SK-N-SH (cell line): ENCODE measurements around the gene MYO3A. TPM values are rescaled to one million over a fixed set of nuclear protein-coding genes. Genes with fewer than 3 reads are reported as not detected.

Experiments
- CTCF ChIA-PET: fragments of 300-600, 350-600 bp; formaldehyde crosslinking; extraction: SDS; loops from one replicate; lab custom pipeline; 2021; lab: Yijun Ruan, JAX
- POLR2A ChIA-PET: fragments of 350-600 bp; sonication (Branson Sonifier 250); formaldehyde crosslinking; extraction: SDS; loops from one replicate; lab custom pipeline; 2020; ENCODE audit warnings: antibody characterized with exemption, inconsistent platforms; lab: Yijun Ruan, JAX
- DNase-seq: peaks from one replicate; pipeline ENCODE4 v3.0.0; 2012
- H2AFZ ChIP-seq: fragments of 200-600 bp; sonication (generic); 2 replicates; pipeline ENCODE4 v1.8.1; 2016; ENCODE audit warnings: antibody characterized with exemption, mild to moderate bottlenecking, low read depth
- H3F3A ChIP-seq: fragments of 200-600 bp; sonication (generic); replicated peaks from 2 replicates; pipeline ENCODE3; 2016; ENCODE audit warnings: antibody characterized with exemption, mild to moderate bottlenecking; ENCODE audit not compliant: insufficient read depth
- H3K27ac ChIP-seq, 2 experiments: fragments of 200-500 bp in 1 of 2; fragments of 200-600 bp in 1 of 2; sonication (Bioruptor generic) in 1 of 2; sonication (generic), shearing (Covaris generic) in 1 of 2; 2 replicates each; pipeline versions ENCODE4 v1.5.1 to v1.6.1; 2014 to 2016; ENCODE audit warnings: low read depth in 2 of 2, inconsistent platforms in 1 of 2, low read length in 1 of 2, mild to moderate bottlenecking in 1 of 2, mixed read lengths in 1 of 2
- H3K27me3 ChIP-seq: fragments of 200-600 bp; sonication (generic), shearing (Covaris generic); 2 replicates; pipeline ENCODE4 v1.6.1; 2016; ENCODE audit warnings: mixed run types; ENCODE audit not compliant: insufficient read depth
- H3K36me3 ChIP-seq, 2 experiments: fragments of 200-500 bp in 1 of 2; fragments of 200-600 bp in 1 of 2; sonication (Bioruptor generic) in 1 of 2; sonication (generic) in 1 of 2; replicated peaks in 1 of 2; 2 replicates each; pipeline versions ENCODE3 to v1.5.1; 2014 to 2016; ENCODE audit warnings: low read length in 1 of 2, mild to moderate bottlenecking in 1 of 2; ENCODE audit not compliant: insufficient read depth in 2 of 2, control insufficient read depth in 1 of 2
- H3K4me1 ChIP-seq, 2 experiments: fragments of 200-500 bp in 1 of 2; fragments of 200-600 bp in 1 of 2; sonication (Bioruptor generic) in 1 of 2; sonication (generic), shearing (Covaris generic) in 1 of 2; 2 replicates each; pipeline versions ENCODE4 v1.5.1 to v1.6.1; 2014 to 2016; ENCODE audit warnings: low read depth in 1 of 2, low read length in 1 of 2, mixed run types in 1 of 2; ENCODE audit not compliant: insufficient read depth in 2 of 2, control insufficient read depth in 1 of 2
- H3K4me2 ChIP-seq: fragments of 200-600 bp; sonication (generic), shearing (Covaris generic); 2 replicates; pipeline ENCODE4 v1.6.1; 2017; ENCODE audit warnings: mixed run types
- H3K4me3 ChIP-seq, 2 experiments: fragments of 200-500 bp in 1 of 2; fragments of 200-600 bp in 1 of 2; sonication (Bioruptor generic) in 1 of 2; sonication (generic), shearing (Covaris generic) in 1 of 2; 2 replicates each; pipeline versions ENCODE4 v1.5.1 to v1.8.1; 2014 to 2016; ENCODE audit warnings: low read depth in 2 of 2, inconsistent platforms in 1 of 2, low read length in 1 of 2, mild to moderate bottlenecking in 1 of 2, mixed read lengths in 1 of 2, moderate library complexity in 1 of 2
- H3K79me2 ChIP-seq: fragments of 200-600 bp; sonication (generic); 2 replicates; pipeline ENCODE4 v1.8.1; 2017; ENCODE audit warnings: mild to moderate bottlenecking; ENCODE audit not compliant: insufficient read depth
- H3K9ac ChIP-seq: fragments of 200-600 bp; sonication (generic); 2 replicates; pipeline ENCODE4 v1.6.1; 2017; ENCODE audit warnings: mixed run types
- H3K9me2 ChIP-seq: fragments of 200-600 bp; sonication (generic); 2 replicates; pipeline ENCODE4 v1.6.1; 2017; ENCODE audit warnings: mixed run types
- H3K9me3 ChIP-seq: fragments of 200-600 bp; sonication (generic); 2 replicates; pipeline ENCODE4 v1.6.1; 2017; ENCODE audit warnings: mixed run types, mild to moderate bottlenecking, moderate library complexity
- H4K20me1 ChIP-seq: fragments of 200-600 bp; sonication (generic); 2 replicates; pipeline ENCODE4 v1.6.1; 2017; ENCODE audit warnings: mild to moderate bottlenecking, mixed run types; ENCODE audit not compliant: insufficient read depth
- CHD2 ChIP-seq: fragments of 150-350 bp; IDR thresholded peaks from 2 replicates; pipeline ENCODE4 v1.6.1; 2018; ENCODE audit warnings: low read length; ENCODE audit not compliant: partially characterized antibody
- ELF1 ChIP-seq: IDR thresholded peaks from 2 replicates; pipeline ENCODE4 v1.4.0; 2012
- EP300 ChIP-seq, 2 experiments: IDR thresholded peaks; 2 replicates each; pipeline versions ENCODE4 v1.4.0 to v1.6.1; 2012; ENCODE audit warnings: borderline replicate concordance in 1 of 2, low read depth in 1 of 2, low read length in 1 of 2
- EZH2phosphoT487 ChIP-seq: fragments of 200-600 bp; sonication (generic); IDR thresholded peaks from 2 replicates; pipeline ENCODE4 v1.6.1; 2017; ENCODE audit warnings: low read depth, mixed run types, mild to moderate bottlenecking, antibody characterized with exemption, moderate library complexity, borderline replicate concordance
- FOSL2 ChIP-seq: IDR thresholded peaks from 2 replicates; pipeline ENCODE4 v1.4.0; 2012; ENCODE audit warnings: low read depth, mild to moderate bottlenecking, moderate library complexity, borderline replicate concordance
- FOXM1 ChIP-seq: IDR thresholded peaks from 2 replicates; pipeline ENCODE4 v1.4.0; 2012; ENCODE audit warnings: low read depth, mild to moderate bottlenecking
- GATA2 ChIP-seq: sonication (generic); formaldehyde crosslinking; IDR thresholded peaks from 2 replicates; pipeline ENCODE4 v1.5.0; 2020; ENCODE audit warnings: mild to moderate bottlenecking, missing genetic modification reagents
- MXI1 ChIP-seq: IDR thresholded peaks from 2 replicates; pipeline ENCODE4 v1.6.1; 2012; ENCODE audit warnings: mild to moderate bottlenecking, low read depth, low read length, improper control_type of control experiment
- NFIC ChIP-seq: IDR thresholded peaks from 2 replicates; pipeline ENCODE4 v1.4.0; 2012; ENCODE audit warnings: borderline replicate concordance
- NRF1 ChIP-seq: IDR thresholded peaks from 2 replicates; pipeline ENCODE4 v1.6.1; 2012; ENCODE audit warnings: low read depth, mild to moderate bottlenecking, low read length
- POLR2AphosphoS5 ChIP-seq: IDR thresholded peaks from 2 replicates; pipeline ENCODE4 v1.6.1; 2012; ENCODE audit warnings: low read depth, low read length
- RAD21 ChIP-seq: IDR thresholded peaks from 2 replicates; pipeline ENCODE4 v1.6.1; 2012; ENCODE audit warnings: mild to moderate bottlenecking, low read length
- SMC3 ChIP-seq: IDR thresholded peaks from 2 replicates; pipeline ENCODE4 v1.6.1; 2012; ENCODE audit warnings: low read depth, low read length, improper control_type of control experiment
- TEAD4 ChIP-seq: IDR thresholded peaks from 2 replicates; pipeline ENCODE4 v1.4.0; 2012; ENCODE audit warnings: mild to moderate bottlenecking, borderline replicate concordance; ENCODE audit not compliant: insufficient read depth
- WGBS: methylation state at CpG from one replicate; pipeline ENCODE4 v1.1.6; 2017; ENCODE audit warnings: low lambda C conversion rate; 5-methylcytosine and 5-hydroxymethylcytosine counted together
- polyA plus RNA-seq, 3 experiments: library from polyadenylated mRNA; depleted of rRNA; stranded (reverse); fragments of >200 nt; gene quantifications; 2 replicates each; pipeline ENCODE4 v1.2.3, GENCODE V29; 2012
- TF ChIP-seq, protein P1 (sequence below): IDR thresholded peaks from 2 replicates; pipeline ENCODE4 v1.4.0; 2012; ENCODE audit warnings: low read depth, borderline replicate concordance
- TF ChIP-seq, protein P2 (sequence below): IDR thresholded peaks from 2 replicates; pipeline ENCODE4 v1.4.0; 2012; ENCODE audit warnings: low read depth, borderline replicate concordance
- TF ChIP-seq, protein P3 (sequence below): fragments of 200-600 bp; sonication (generic); IDR thresholded peaks from 2 replicates; pipeline ENCODE4 v1.6.1; 2017; ENCODE audit warnings: antibody characterized with exemption, mild to moderate bottlenecking, moderate library complexity
- TF ChIP-seq, protein P4 (sequence below): IDR thresholded peaks from 2 replicates; pipeline ENCODE4; 2012

MYO3A gene
- polyA plus RNA-seq, 1 of the 3 experiments (the other 2 are of a cell fraction) = not detected

DNA sequence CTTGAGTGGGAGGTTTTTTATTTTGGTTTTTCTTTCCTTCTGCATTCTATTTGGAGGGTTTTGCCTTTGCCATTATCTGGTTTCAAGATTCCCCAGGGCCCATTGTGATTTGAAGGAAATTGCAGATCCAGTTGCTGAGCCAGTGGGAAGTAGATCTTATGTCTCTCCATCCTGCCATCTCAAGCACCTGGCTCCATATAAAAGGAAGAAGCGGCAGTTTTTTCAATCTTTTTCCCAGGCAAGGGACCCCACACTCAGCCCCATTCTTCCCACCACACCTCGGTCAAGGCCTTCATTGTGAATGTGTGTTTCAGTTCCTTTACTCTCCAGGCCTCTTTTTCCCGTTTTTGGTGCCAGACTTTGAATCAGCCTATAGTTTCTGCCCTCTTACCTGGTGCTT, 95.8 kb downstream of the MYO3A start:
- CTCF ChIA-PET = no interaction called here
- WGBS = 6% methylated on average over 3 of the region's 3 CpGs
- no peaks in the 10 kb centered on the region for H3K4me1 ChIP-seq

DNA sequence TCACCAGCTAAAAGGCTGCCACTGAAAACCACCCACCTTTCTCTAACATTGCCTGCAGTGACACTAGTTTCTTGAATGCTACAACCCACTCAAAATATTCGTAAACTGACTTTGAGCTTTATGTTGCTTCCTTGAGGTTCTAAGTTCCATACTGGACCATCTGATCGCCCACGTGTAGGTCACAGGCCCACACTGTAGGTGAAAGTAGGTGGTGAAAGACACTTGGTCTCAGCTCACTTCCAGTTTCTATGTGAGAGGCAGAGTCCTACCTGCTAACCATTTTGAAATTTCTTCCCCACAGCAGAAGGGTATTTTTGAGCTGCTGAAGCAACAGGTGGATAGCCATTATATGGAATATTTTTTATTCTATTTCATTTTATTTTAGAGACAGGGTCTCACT, 97.3 kb downstream of the MYO3A start:
- ChIA-PET CTCF (interaction anchor here (1.0 kb wide), 1 partner anchor 156 kb away, joined by 3 read pairs; no protein-coding TSS in a partner anchor), POLR2A (no interaction called here)
- Histone ChIP-seq H3K4me2 (no peak overlapping the region), H3K79me2 (no peaks in the 10 kb centered on the region), H3K9me2 (no peaks in the 10 kb centered on the region), H3K9me3 (no peaks in the 10 kb centered on the region), H3K36me3 (no peaks in the 10 kb centered on the region), H3K9ac (no peak overlapping the region), H3K4me1 (no peaks in the 10 kb centered on the region), H4K20me1 (no peaks in the 10 kb centered on the region), H2AFZ (no peak overlapping the region), H3K27me3 (no peaks in the 10 kb centered on the region), H3K4me3 (no peak overlapping the region), H3F3A (no peaks in the 10 kb centered on the region), H3K27ac (no peak overlapping the region)
- TF ChIP-seq EP300 (IDR thresholded peaks at IDR 0.05; ENCODE audit: borderline replicate concordance in 1 of 2, low read depth in 1 of 2, low read length in 1 of 2) (no peak), MXI1 (no peak), TEAD4 (no peak), FOSL2 (no peak), EZH2phosphoT487 (no peak), NFIC (no peak)
- TF ChIP-seq, protein P1, sequence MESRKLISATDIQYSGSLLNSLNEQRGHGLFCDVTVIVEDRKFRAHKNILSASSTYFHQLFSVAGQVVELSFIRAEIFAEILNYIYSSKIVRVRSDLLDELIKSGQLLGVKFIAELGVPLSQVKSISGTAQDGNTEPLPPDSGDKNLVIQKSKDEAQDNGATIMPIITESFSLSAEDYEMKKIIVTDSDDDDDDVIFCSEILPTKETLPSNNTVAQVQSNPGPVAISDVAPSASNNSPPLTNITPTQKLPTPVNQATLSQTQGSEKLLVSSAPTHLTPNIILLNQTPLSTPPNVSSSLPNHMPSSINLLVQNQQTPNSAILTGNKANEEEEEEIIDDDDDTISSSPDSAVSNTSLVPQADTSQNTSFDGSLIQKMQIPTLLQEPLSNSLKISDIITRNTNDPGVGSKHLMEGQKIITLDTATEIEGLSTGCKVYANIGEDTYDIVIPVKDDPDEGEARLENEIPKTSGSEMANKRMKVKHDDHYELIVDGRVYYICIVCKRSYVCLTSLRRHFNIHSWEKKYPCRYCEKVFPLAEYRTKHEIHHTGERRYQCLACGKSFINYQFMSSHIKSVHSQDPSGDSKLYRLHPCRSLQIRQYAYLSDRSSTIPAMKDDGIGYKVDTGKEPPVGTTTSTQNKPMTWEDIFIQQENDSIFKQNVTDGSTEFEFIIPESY = no peak
- TF ChIP-seq, protein P2, sequence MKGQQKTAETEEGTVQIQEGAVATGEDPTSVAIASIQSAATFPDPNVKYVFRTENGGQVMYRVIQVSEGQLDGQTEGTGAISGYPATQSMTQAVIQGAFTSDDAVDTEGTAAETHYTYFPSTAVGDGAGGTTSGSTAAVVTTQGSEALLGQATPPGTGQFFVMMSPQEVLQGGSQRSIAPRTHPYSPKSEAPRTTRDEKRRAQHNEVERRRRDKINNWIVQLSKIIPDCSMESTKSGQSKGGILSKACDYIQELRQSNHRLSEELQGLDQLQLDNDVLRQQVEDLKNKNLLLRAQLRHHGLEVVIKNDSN = no peak
- TF ChIP-seq, protein P3, sequence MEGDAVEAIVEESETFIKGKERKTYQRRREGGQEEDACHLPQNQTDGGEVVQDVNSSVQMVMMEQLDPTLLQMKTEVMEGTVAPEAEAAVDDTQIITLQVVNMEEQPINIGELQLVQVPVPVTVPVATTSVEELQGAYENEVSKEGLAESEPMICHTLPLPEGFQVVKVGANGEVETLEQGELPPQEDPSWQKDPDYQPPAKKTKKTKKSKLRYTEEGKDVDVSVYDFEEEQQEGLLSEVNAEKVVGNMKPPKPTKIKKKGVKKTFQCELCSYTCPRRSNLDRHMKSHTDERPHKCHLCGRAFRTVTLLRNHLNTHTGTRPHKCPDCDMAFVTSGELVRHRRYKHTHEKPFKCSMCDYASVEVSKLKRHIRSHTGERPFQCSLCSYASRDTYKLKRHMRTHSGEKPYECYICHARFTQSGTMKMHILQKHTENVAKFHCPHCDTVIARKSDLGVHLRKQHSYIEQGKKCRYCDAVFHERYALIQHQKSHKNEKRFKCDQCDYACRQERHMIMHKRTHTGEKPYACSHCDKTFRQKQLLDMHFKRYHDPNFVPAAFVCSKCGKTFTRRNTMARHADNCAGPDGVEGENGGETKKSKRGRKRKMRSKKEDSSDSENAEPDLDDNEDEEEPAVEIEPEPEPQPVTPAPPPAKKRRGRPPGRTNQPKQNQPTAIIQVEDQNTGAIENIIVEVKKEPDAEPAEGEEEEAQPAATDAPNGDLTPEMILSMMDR = no peak
- WGBS = 0% methylated on average over 3 of the region's 3 CpGs
- no peak for DNase-seq

More for the DNA sequence above, 95.8 kb downstream of the MYO3A start:
- no peak overlapping the region for H3K4me2 ChIP-seq
- no peak overlapping the region for H3K27ac ChIP-seq
- no peaks in the 10 kb centered on the region for H3K36me3 ChIP-seq
- no peak overlapping the region for H3K4me3 ChIP-seq
- H4K20me1 ChIP-seq = no peaks in the 10 kb centered on the region
- DNase-seq = no peak
- POLR2A ChIA-PET = no interaction called here
- no peaks in the 10 kb centered on the region for H3K9me2 ChIP-seq
- H3K79me2 ChIP-seq = no peaks in the 10 kb centered on the region
- no peaks in the 10 kb centered on the region for H3K27me3 ChIP-seq
- no peak overlapping the region for H3K9ac ChIP-seq
- no peaks in the 10 kb centered on the region for H3F3A ChIP-seq
- H2AFZ ChIP-seq = no peak overlapping the region
- TF ChIP-seq, protein P4, sequence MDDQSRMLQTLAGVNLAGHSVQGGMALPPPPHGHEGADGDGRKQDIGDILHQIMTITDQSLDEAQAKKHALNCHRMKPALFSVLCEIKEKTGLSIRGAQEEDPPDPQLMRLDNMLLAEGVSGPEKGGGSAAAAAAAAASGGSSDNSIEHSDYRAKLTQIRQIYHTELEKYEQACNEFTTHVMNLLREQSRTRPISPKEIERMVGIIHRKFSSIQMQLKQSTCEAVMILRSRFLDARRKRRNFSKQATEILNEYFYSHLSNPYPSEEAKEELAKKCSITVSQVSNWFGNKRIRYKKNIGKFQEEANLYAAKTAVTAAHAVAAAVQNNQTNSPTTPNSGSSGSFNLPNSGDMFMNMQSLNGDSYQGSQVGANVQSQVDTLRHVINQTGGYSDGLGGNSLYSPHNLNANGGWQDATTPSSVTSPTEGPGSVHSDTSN = no peak
- no peak for TF ChIP-seq FOXM1
- no peak for TF ChIP-seq ELF1
- TF ChIP-seq POLR2AphosphoS5 = no peak
- TF ChIP-seq NRF1 = no peak
- no peak for TF ChIP-seq SMC3
- no peak for TF ChIP-seq GATA2
- TF ChIP-seq RAD21 = no peak
- TF ChIP-seq CHD2 = no peak
- no peaks in the 10 kb centered on the region for H3K9me3 ChIP-seq
